HUES64 (cell line): ENCODE measurements around the gene CNTNAP3B.
"Not testable (repeated sequence)": the region's sequence is repeated elsewhere in the genome, so short reads cannot be mapped to it uniquely, and the experiment has no call there.

Experiments
- H3K27ac ChIP-seq: 2 replicates; pipeline ENCODE4 v1.7.0; 2013; ENCODE audit warnings: low read depth, low read length, inconsistent platforms
- H3K27me3 ChIP-seq: 2 replicates; pipeline ENCODE4 v1.6.1; 2013; ENCODE audit warnings: mild to moderate bottlenecking, low read length; ENCODE audit not compliant: insufficient read depth
- H3K36me3 ChIP-seq: 2 replicates; pipeline ENCODE4 v1.6.1; 2013; ENCODE audit warnings: mild to moderate bottlenecking, low read length; ENCODE audit not compliant: insufficient read depth
- H3K4me1 ChIP-seq: 2 replicates; pipeline ENCODE4 v1.6.1; 2013; ENCODE audit warnings: mild to moderate bottlenecking, low read length, moderate library complexity; ENCODE audit not compliant: insufficient read depth
- H3K4me3 ChIP-seq: 2 replicates; pipeline ENCODE4 v1.5.1; 2013; ENCODE audit warnings: mild to moderate bottlenecking, low read length, moderate library complexity
- H3K9ac ChIP-seq: 2 replicates; pipeline ENCODE4 v1.6.1; 2013; ENCODE audit warnings: mild to moderate bottlenecking, low read depth, low read length
- H3K9me3 ChIP-seq: 2 replicates; pipeline ENCODE4 v1.6.1; 2013; ENCODE audit warnings: low read depth, low read length; ENCODE audit not compliant: insufficient read depth
- WGBS: fragments of 150-250, 120-280 bp; methylation state at CpG from one replicate; pipeline ENCODE4 v1.1.7; 2013; ENCODE audit warnings: missing lambda C conversion rate; 5-methylcytosine and 5-hydroxymethylcytosine counted together

Gene CNTNAP3B

DNA sequence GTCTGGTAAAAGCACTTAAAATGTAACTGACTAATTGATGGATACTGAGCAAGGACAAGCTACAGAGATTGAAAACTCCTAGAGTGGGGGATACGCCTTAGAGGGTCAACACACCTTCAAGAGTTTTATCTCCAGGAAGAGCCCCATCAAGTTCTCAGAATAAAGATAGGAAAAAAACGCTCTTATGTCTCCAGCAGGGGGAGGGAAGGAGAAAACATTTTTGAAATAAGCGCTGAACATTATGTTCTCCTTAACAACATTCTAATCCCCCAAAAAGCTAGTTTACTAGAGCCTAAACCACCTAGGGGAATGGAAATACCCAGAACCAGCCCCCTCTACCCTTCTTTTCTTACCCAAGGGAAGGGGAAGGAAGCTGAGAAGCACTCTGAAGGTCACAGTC, 187.5 kb downstream of the CNTNAP3B start:
- H3K9ac ChIP-seq, H3K4me1 ChIP-seq, H3K9me3 ChIP-seq, H3K27me3 ChIP-seq, H3K27ac ChIP-seq, H3K4me3 ChIP-seq, H3K36me3 ChIP-seq: not testable (repeated sequence)
- WGBS = 91% methylated on average over 1 of the region's 3 CpGs

DNA sequence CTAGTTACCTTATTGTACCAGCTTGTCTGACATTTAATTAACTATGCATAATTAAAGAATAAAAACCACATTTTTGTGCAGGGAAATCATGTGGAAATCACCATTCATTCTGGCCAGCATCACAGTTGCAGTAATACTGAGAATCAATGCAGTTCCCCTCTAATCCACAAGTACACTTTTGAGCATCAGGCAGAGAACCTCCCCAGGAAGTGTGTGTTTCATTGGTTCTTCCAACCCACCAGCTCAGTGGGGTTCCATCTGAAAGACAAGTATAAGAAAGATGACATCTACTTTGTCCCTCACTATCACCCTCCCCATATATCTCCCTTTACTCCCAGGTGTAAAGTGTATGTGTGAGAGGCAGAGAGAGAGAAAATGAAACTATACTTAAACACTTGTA, 191.1 kb downstream of the CNTNAP3B start:
- not testable (repeated sequence) for H3K9ac ChIP-seq, H3K4me1 ChIP-seq, H3K27ac ChIP-seq, H3K9me3 ChIP-seq, H3K36me3 ChIP-seq, H3K27me3 ChIP-seq, H3K4me3 ChIP-seq

DNA sequence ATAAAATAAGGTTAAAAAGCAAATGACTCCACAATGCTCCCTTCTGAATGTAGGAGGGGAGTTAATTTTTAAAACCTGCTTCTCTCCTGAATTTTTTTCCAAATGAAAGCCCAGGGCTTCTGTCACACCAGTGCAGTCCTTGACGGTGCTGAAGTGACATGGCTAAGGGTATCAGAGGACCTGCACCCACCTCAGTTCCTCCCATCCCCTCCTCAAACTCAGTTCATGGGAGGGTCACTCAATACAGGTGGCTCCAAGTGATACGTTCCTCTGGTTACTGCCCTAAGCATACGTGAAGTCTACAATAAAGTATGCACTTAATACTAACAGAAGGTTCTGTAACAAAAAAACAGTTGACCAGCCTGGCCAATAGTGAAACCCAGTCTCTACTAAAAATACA, 193.5 kb downstream of the CNTNAP3B start:
- H3K4me3 ChIP-seq, H3K36me3 ChIP-seq, H3K4me1 ChIP-seq, H3K9ac ChIP-seq, H3K27ac ChIP-seq, H3K27me3 ChIP-seq, H3K9me3 ChIP-seq: not testable (repeated sequence)
- WGBS = 22% methylated on average over 1 of the region's 3 CpGs

DNA sequence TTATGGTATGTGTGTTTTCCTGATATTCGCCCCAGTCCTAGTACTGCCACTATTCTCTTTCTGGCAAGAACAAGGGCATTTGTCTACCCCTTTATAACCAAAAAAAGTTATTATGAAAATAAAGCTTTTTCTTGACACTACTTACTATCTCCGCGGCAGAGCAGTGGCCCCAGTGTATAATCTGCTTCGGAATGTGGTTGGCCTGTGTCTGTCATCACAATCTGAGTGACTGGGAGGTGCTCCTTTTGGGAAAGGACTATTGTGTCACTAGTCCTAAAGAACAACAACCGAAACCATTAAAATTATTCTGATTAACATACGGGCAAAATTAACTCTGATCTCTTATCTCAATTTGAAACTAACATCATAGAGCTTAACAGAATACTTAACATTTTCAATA, 200.1 kb downstream of the CNTNAP3B start:
- not testable (repeated sequence) for H3K4me3 ChIP-seq, H3K9me3 ChIP-seq, H3K4me1 ChIP-seq, H3K27me3 ChIP-seq, H3K27ac ChIP-seq, H3K36me3 ChIP-seq, H3K9ac ChIP-seq
- 72% methylated on average over 2 of the region's 6 CpGs for WGBS

DNA sequence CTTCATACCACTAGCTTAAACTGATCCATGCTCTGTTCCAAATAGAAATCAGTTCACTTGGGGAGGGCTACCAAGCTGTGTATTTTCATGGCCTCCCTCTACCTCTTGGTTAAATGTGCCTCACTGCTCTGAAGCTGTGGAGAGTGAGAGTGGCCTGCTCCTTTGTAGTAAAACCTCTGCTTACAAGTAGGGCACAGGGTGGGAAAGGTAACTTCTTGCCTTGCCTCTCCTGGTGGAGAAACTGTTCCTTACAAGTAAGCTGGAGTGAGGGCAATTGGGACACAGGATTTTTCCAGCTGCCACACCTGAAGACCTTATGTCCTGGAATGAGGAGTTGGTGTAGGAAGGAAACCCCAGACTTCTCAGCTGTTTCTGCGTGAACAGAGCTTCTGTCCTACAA, 211.9 kb downstream of the CNTNAP3B start:
- H3K9ac ChIP-seq, H3K27ac ChIP-seq, H3K36me3 ChIP-seq, H3K27me3 ChIP-seq, H3K4me3 ChIP-seq, H3K4me1 ChIP-seq, H3K9me3 ChIP-seq: not testable (repeated sequence)
- WGBS = 100% methylated on average over 1 of the region's 1 CpG

DNA sequence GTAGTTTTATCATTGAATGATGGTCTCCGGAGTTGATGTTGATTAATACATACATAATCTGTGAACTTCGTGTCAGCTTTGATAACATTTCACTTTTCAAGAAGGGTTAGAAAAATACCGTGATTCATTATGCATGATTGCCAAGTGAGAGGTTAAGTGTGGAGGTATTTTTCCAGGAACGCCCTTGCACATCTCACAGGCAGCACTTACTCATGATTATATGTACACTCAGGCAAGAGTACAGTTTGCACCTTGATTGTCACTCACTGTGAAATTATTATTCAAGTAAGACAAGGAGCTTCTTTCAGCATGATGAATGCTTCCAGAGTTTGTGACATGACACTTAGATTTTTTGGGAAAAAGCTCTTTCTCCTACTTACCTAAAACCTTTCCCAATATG, 223.7 kb downstream of the CNTNAP3B start:
- H3K9me3 ChIP-seq, H3K4me3 ChIP-seq, H3K27ac ChIP-seq, H3K27me3 ChIP-seq, H3K4me1 ChIP-seq, H3K36me3 ChIP-seq, H3K9ac ChIP-seq: not testable (repeated sequence)
- no CpG with 5 or more reads among the region's 4 CpGs for WGBS

DNA sequence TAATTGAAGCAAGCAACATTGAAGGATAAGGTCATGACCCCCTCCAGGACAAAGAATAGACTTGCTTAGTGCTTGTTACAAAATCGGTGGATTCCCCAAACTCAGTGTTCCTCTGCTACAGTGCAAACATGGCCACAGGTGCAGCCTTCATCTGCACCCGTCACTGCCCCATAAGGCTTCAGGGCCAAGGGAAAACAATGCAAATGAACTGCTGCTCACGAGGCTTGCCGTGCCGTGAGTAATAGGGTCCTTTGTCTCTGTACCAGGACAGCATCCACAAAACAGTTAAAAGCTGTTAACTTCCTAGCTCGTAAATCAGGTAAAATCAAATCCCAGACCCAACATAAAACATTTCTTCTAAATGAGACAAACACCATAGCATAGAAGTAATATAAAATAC, 226.5 kb downstream of the CNTNAP3B start:
- not testable (repeated sequence) for H3K27ac ChIP-seq, H3K4me1 ChIP-seq, H3K9me3 ChIP-seq, H3K4me3 ChIP-seq, H3K9ac ChIP-seq, H3K36me3 ChIP-seq, H3K27me3 ChIP-seq
- no CpG with 5 or more reads among the region's 6 CpGs for WGBS

DNA sequence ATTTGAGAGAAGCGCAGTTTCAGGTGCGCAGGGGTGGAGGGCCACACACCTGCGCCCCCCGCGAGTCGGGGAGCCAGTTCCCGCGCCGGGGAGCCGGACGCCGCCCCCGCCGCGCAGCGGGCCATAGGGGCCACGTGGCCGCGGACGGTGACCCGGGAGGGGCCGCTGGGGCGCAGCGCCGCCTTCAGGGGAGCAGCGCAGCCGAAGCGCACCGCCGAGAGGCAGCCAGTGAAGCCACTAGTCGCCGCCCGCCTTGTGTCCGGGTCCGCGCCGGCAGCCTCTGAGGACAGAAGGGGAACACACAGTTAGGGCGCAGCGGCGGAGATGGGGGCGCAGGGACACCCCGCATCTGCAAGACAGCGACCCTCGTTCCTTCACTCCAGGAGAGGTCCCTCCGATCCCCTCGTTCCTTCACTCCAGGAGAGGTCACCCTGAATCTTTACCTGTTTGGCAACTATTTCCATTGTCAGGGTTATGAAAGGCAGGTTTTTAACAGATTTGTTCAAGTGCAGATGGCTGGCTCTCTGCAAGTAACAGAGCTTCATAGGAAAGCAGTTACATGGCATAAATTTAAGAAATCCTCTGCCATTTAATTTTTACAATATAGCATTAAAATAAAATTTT, 230.4 kb downstream of the CNTNAP3B start:
- no CpG with 5 or more reads among the region's 46 CpGs for WGBS
- not testable (repeated sequence) for H3K27ac ChIP-seq, H3K9me3 ChIP-seq, H3K27me3 ChIP-seq, H3K4me3 ChIP-seq, H3K36me3 ChIP-seq, H3K9ac ChIP-seq, H3K4me1 ChIP-seq

DNA sequence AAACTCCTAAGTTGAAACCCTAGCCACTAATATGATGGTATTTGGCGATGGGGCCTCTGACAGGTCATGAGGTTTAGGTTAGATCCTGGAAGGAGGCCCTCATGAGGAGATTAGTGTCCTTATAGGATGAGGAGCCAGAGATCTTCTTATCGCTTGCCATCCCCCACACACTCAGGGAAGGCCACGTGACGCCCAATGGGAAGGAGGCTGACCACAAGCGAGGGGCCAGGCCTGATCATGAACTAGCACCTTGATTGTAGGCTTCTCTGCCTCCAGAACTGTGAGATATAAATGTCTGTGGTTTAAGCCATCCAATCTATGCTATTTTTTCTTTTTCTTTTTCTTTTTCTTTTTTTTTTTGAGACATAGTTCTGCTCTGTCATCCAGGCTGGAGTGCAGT, 254.7 kb downstream of the CNTNAP3B start:
- not testable (repeated sequence) for H3K27ac ChIP-seq, H3K4me3 ChIP-seq, H3K9me3 ChIP-seq, H3K4me1 ChIP-seq, H3K9ac ChIP-seq, H3K27me3 ChIP-seq, H3K36me3 ChIP-seq
- WGBS = no CpG with 5 or more reads among the region's 5 CpGs

DNA sequence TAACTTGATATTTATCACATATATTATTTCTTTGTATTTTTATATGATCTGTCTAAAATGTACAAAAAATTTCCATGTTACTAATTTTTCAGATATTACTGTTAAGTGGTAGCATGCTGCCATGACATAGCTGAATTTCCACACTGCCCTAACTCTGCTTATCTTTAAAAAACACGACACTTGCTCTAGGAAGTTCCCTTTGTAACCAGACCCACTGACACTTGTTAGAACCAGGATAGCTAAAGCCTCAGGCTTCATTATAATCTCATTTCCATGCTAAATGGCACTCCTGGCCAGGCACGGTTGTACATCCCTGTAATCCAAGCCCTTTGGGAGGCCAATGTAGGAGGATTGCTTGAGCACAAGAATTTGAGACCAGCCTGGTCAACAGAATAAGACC, 273.8 kb downstream of the CNTNAP3B start:
- H3K4me1 ChIP-seq, H3K4me3 ChIP-seq, H3K9ac ChIP-seq, H3K9me3 ChIP-seq, H3K36me3 ChIP-seq, H3K27me3 ChIP-seq, H3K27ac ChIP-seq: not testable (repeated sequence)
- WGBS = no CpG with 5 or more reads among the region's 2 CpGs

DNA sequence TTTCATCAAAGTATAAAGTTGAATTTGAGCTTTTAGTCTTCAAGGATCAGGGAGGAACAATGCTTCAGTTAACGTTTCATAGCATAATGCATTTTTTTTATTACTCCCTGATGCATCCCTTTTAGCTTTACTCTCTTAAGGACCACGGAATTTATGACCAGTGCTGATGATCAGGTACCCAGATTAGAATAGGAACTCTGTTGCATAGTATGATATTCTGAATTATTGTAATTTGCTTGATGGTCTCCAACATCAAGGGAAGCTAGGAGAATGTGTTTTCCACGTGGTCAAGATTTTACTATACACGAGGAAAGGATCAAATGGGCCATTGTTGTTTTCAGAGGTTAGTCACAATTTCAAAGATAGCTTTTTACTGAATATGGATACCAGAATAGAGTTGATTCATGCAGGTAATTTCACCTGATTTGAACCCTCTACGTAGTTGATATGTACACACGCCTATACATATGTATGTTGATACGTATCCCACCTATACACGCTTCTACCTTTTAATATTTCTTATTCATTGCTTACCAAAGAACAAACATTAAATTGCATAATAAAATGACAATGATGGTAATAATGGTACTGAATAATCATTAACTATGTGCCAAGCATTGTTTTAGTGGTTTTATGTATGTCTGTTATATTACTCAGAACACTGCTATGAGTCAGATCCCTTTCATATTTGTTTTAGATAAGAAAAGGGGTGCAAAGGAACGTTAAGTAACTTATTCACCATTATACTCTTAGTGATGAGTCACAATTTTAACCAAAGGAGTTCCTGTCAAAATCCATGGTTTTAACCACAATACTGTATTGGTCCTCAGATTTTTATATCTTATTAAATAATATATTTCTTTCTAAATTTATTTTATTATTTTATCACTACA, 277.1 kb downstream of the CNTNAP3B start:
- WGBS = no CpG with 5 or more reads among the region's 9 CpGs
- H3K9ac ChIP-seq, H3K9me3 ChIP-seq, H3K4me3 ChIP-seq, H3K27me3 ChIP-seq, H3K4me1 ChIP-seq, H3K27ac ChIP-seq, H3K36me3 ChIP-seq: not testable (repeated sequence)

DNA sequence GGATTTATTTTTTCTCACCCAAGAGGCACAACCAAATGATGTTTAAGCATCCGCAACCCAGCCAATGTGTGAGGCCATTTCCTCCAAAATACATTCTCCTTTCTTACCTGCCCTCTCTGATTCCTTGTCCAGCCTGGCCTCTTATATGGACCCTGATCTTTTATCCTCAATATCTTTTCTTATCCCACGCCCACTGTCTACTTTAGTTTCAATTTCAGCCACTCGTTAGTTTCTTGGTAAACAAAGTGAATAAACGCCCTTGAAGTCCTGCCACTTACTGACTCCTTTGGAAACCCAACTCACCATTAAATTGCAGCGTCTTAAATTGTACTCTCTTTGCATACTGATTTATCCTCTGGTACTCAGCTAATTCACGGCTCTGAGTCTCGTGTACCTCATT, 281.4 kb downstream of the CNTNAP3B start:
- H3K36me3 ChIP-seq, H3K27ac ChIP-seq, H3K4me1 ChIP-seq, H3K9ac ChIP-seq, H3K4me3 ChIP-seq, H3K9me3 ChIP-seq, H3K27me3 ChIP-seq: not testable (repeated sequence)
- WGBS = no CpG with 5 or more reads among the region's 7 CpGs
